Measurements from ENCODE around the gene CRYL1. TPM values are rescaled to one million over a fixed set of nuclear protein-coding genes. Genes with fewer than 3 reads are reported as not detected.

CRYL1 gene
- total RNA-seq, 1 experiment from 2014 or later: 5.9 TPM

DNA sequence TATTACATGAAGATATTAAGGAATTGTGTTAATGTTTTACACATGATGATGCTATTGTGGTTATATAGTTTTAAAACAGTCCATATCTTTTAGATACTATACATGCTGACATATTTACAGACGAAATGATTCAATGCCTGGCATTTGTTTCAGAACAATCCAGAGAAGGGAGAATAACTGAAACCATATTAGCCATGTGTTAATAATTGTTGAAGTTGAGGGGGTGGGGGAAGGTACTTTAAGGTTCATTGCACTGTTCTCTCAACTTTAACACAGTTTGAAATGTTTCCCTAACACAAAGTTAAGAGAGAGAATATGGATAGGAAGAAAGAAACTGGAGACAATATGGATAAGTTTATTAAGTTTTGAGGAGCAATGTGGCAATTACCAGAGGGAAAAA, 5.8 kb downstream of the CRYL1 start:
- intact Hi-C loops (cut with micrococcal nuclease; ENCODE audit: unreplicated experiment): no loop called here
- Histone ChIP-seq H3K27me3 (replicated peaks; ENCODE audit: insufficient read depth, low read depth, low read length, poor library complexity) (no peaks in the 10 kb centered on the region), H3K9me3 (ENCODE audit: low read depth, low read length, poor library complexity, severe bottlenecking) (no peaks in the 10 kb centered on the region), H3K36me3 (ENCODE audit: insufficient read depth, low read length, poor library complexity, severe bottlenecking) (no peaks in the 10 kb centered on the region), H3K27ac (ENCODE audit: low read depth, low read length, poor library complexity, severe bottlenecking) (no peak overlapping the region), H3K4me1 (ENCODE audit: insufficient read depth, low read length, poor library complexity, severe bottlenecking) (peaks cover 9% of the 10 kb centered on the region), H3K4me3 (ENCODE audit: low read depth, low read length, poor library complexity, severe bottlenecking) (no peak overlapping the region)
- ChIA-PET CTCF (no interaction called here), POLR2A (ENCODE audit: low non-redundant PET) (no interaction called here)
- no peak for DNase-seq (ENCODE audit: low spot score)
- TF ChIP-seq, protein P1, sequence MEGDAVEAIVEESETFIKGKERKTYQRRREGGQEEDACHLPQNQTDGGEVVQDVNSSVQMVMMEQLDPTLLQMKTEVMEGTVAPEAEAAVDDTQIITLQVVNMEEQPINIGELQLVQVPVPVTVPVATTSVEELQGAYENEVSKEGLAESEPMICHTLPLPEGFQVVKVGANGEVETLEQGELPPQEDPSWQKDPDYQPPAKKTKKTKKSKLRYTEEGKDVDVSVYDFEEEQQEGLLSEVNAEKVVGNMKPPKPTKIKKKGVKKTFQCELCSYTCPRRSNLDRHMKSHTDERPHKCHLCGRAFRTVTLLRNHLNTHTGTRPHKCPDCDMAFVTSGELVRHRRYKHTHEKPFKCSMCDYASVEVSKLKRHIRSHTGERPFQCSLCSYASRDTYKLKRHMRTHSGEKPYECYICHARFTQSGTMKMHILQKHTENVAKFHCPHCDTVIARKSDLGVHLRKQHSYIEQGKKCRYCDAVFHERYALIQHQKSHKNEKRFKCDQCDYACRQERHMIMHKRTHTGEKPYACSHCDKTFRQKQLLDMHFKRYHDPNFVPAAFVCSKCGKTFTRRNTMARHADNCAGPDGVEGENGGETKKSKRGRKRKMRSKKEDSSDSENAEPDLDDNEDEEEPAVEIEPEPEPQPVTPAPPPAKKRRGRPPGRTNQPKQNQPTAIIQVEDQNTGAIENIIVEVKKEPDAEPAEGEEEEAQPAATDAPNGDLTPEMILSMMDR (conservative IDR thresholded peaks at IDR 0.05; ENCODE audit: low read depth, low read length): no peak
- no peak for TF ChIP-seq EZH2 (IDR thresholded peaks at IDR 0.05; ENCODE audit: borderline replicate concordance, low read depth, low read length, poor library complexity, severe bottlenecking)
- no TSS peak for BruUV-seq (replicated peaks)

DNA sequence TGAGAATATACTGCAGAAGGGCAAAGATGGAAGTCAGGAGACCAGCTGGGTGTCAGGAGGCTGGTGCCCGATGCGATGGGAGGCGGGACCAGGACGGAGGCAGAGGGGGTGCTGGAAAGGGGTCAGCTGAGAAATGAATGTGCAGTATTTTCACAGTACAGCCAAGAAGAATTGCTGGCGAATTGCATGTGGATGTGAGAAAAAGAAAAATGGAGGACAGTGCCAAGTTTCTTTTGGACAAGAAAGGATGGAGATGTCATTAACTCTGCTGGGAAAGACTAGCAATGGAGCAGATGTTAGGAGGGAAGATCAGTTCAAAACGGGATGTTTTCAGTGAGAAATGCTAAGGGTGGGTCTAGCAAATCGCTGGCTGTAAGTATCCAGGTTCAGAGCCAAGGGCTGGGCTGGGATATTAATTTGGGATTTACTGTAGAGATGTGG, 7.0 kb downstream of the CRYL1 start:
- BruUV-seq (replicated peaks): no TSS peak
- intact Hi-C loops (cut with micrococcal nuclease; ENCODE audit: unreplicated experiment): no loop called here
- H3K9me3 ChIP-seq (ENCODE audit: low read depth, low read length, poor library complexity, severe bottlenecking): no peaks in the 10 kb centered on the region
- ChIA-PET POLR2A (ENCODE audit: low non-redundant PET) (no interaction called here), CTCF (no interaction called here)
- no peak overlapping the region for H3K27ac ChIP-seq (ENCODE audit: low read depth, low read length, poor library complexity, severe bottlenecking)
- TF ChIP-seq, protein P1 (conservative IDR thresholded peaks at IDR 0.05; ENCODE audit: low read depth, low read length): no peak
- no peak for TF ChIP-seq EZH2 (IDR thresholded peaks at IDR 0.05; ENCODE audit: borderline replicate concordance, low read depth, low read length, poor library complexity, severe bottlenecking)
- no peak for DNase-seq (ENCODE audit: low spot score)
- H3K4me3 ChIP-seq (ENCODE audit: low read depth, low read length, poor library complexity, severe bottlenecking): no peak overlapping the region
- no peaks in the 10 kb centered on the region for H3K27me3 ChIP-seq (replicated peaks; ENCODE audit: insufficient read depth, low read depth, low read length, poor library complexity)
- peaks cover 9% of the 10 kb centered on the region for H3K4me1 ChIP-seq (ENCODE audit: insufficient read depth, low read length, poor library complexity, severe bottlenecking)
- H3K36me3 ChIP-seq (ENCODE audit: insufficient read depth, low read length, poor library complexity, severe bottlenecking): no peaks in the 10 kb centered on the region

DNA sequence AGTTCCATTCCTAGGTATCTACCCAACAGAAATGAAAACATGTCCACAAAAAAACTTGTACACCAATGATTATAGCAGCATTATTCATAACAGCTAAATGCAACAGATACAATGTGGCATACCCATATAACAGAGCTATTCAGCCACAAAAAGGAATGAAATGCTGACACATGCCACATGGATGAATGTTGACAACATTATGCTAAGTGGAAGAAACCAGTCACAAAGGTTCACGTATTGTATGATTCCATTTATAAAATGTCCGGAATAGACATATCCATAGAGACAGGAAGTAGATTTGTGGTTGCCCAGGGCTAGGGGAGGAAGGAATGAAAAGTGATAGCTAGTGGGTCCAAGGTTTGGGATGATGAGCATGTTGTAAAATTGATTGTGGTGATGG, 10.8 kb downstream of the CRYL1 start:
- POLR2A ChIA-PET (ENCODE audit: low non-redundant PET): no interaction called here
- H3K27ac ChIP-seq (ENCODE audit: low read depth, low read length, poor library complexity, severe bottlenecking): no peak overlapping the region
- no peaks in the 10 kb centered on the region for H3K36me3 ChIP-seq (ENCODE audit: insufficient read depth, low read length, poor library complexity, severe bottlenecking)
- H3K27me3 ChIP-seq (replicated peaks; ENCODE audit: insufficient read depth, low read depth, low read length, poor library complexity): no peaks in the 10 kb centered on the region
- DNase-seq (ENCODE audit: low spot score): no peak
- no peak overlapping the region for H3K4me3 ChIP-seq (ENCODE audit: low read depth, low read length, poor library complexity, severe bottlenecking)
- CTCF ChIA-PET: no interaction called here
- TF ChIP-seq, protein P1 (conservative IDR thresholded peaks at IDR 0.05; ENCODE audit: low read depth, low read length): no peak
- no peak for TF ChIP-seq EZH2 (IDR thresholded peaks at IDR 0.05; ENCODE audit: borderline replicate concordance, low read depth, low read length, poor library complexity, severe bottlenecking)
- intact Hi-C loops (cut with micrococcal nuclease; ENCODE audit: unreplicated experiment): no loop called here
- no TSS peak for BruUV-seq (replicated peaks)
- H3K4me1 ChIP-seq (ENCODE audit: insufficient read depth, low read length, poor library complexity, severe bottlenecking): no peaks in the 10 kb centered on the region
- H3K9me3 ChIP-seq (ENCODE audit: low read depth, low read length, poor library complexity, severe bottlenecking): no peaks in the 10 kb centered on the region

Data from A673 (cell line).